ENCODE results near the gene PFKFB4.

PFKFB4 gene

GRCh38 chr3:48493203-48493501, 63.5 kb downstream of the PFKFB4 start:
- TF ChIP-seq ZNF121 (tag by site-specific recombination; IDR thresholded peaks at IDR 0.05) = peak; percentile 87
- TF ChIP-seq ZNF580 (tag by site-specific recombination; IDR thresholded peaks at IDR 0.05) = no peak
- ChIA-PET CTCF (interaction anchor here (1.2 kb wide), 1 partner anchor 57 kb away, joined by 3 read pairs; no protein-coding TSS in a partner anchor), POLR2A (no interaction called here)
- no peaks in the 10 kb centered on the region for H3K36me3 ChIP-seq (ENCODE audit: control insufficient read depth in 2 of 2, insufficient read depth in 1 of 2, low read length in 2 of 2)
- no peak overlapping the region for H3K4me3 ChIP-seq (ENCODE audit: low read depth, low read length)
- no peak overlapping the region for H3K27ac ChIP-seq (ENCODE audit: extremely low read depth, low read depth, low read length)
- H3K4me1 ChIP-seq (ENCODE audit: control insufficient read depth, insufficient read depth, low read length) = no peaks in the 10 kb centered on the region
- no peaks in the 10 kb centered on the region for H3K9me3 ChIP-seq (ENCODE audit: control insufficient read depth, insufficient read depth, low read depth, low read length)

- no peak for TF ChIP-seq ZNF311 (tag by site-specific recombination; IDR thresholded peaks at IDR 0.05; ENCODE audit: borderline replicate concordance)
- no peak for TF ChIP-seq GLIS2 (tag by site-specific recombination; IDR thresholded peaks at IDR 0.05)
- TF ChIP-seq KLF10 (tag by site-specific recombination; IDR thresholded peaks at IDR 0.05) = no peak
- no peak for TF ChIP-seq SALL2 (tag by site-specific recombination; IDR thresholded peaks at IDR 0.05; ENCODE audit: borderline replicate concordance)
- 0 out of 2 replicates have a peak, but pooled peaks have one; percentile 36 for TF ChIP-seq PRDM6 (tag by site-specific recombination; IDR thresholded peaks at IDR 0.05)
- TF ChIP-seq YY2 (tag by site-specific recombination; IDR thresholded peaks at IDR 0.05) = no peak
- TF ChIP-seq ZBTB44 (tag by site-specific recombination; IDR thresholded peaks at IDR 0.05) = 0 out of 2 replicates have a peak, but pooled peaks have one; percentile 41
- TF ChIP-seq ZNF280D (tag by site-specific recombination; IDR thresholded peaks at IDR 0.05) = 0 out of 2 replicates have a peak, but pooled peaks have one; percentile 13
- POLR2A ChIA-PET = no interaction called here
Measured at GRCh38 chr3:48492461-48493202, 64.0 kb downstream of the PFKFB4 start.

GRCh38 chr3:48486952-48487351, 69.7 kb downstream of the PFKFB4 start:
- ChIA-PET CTCF (no interaction called here), POLR2A (no interaction called here)
- H3K9me3 ChIP-seq (ENCODE audit: control insufficient read depth, insufficient read depth, low read depth, low read length) = no peaks in the 10 kb centered on the region
- H3K4me1 ChIP-seq (ENCODE audit: control insufficient read depth, insufficient read depth, low read length) = no peaks in the 10 kb centered on the region
- H3K27ac ChIP-seq (ENCODE audit: extremely low read depth, low read depth, low read length) = no peak overlapping the region
- no peaks in the 10 kb centered on the region for H3K36me3 ChIP-seq (ENCODE audit: control insufficient read depth in 2 of 2, insufficient read depth in 1 of 2, low read length in 2 of 2)
- H3K4me3 ChIP-seq (ENCODE audit: low read depth, low read length) = no peak overlapping the region
- TF ChIP-seq ZNF239 (tag by site-specific recombination; IDR thresholded peaks at IDR 0.05) = no peak
- TF ChIP-seq HIC1 (tag by site-specific recombination; IDR thresholded peaks at IDR 0.05) = no peak
- no peak for TF ChIP-seq ZNF529 (tag by site-specific recombination; IDR thresholded peaks at IDR 0.05; ENCODE audit: insufficient replicate concordance)
- TF ChIP-seq ZNF404 (tag by site-specific recombination; IDR thresholded peaks at IDR 0.05) = no peak
- peak; percentile 51; the same call in 1 of the 2 replicates for TF ChIP-seq EGR2 (tag by site-specific recombination; IDR thresholded peaks at IDR 0.05; ENCODE audit: low read depth)
- no peak for TF ChIP-seq ZNF394 (tag by site-specific recombination; IDR thresholded peaks at IDR 0.05; ENCODE audit: borderline replicate concordance)
- no peak for TF ChIP-seq ZBTB7A (tag by site-specific recombination; IDR thresholded peaks at IDR 0.05; ENCODE audit: low read depth)
- TF ChIP-seq ZFHX2 (tag by site-specific recombination; conservative IDR thresholded peaks at IDR 0.05) = peak; percentile 41
- no peak for TF ChIP-seq ZBTB44 (tag by site-specific recombination; IDR thresholded peaks at IDR 0.05)

More at GRCh38 chr3:48492461-48493202, 64.0 kb downstream of the PFKFB4 start:
- no peak overlapping the region for H3K4me3 ChIP-seq (ENCODE audit: low read depth, low read length)
- H3K27ac ChIP-seq (ENCODE audit: extremely low read depth, low read depth, low read length) = no peak overlapping the region
- no peaks in the 10 kb centered on the region for H3K36me3 ChIP-seq (ENCODE audit: control insufficient read depth in 2 of 2, insufficient read depth in 1 of 2, low read length in 2 of 2)
- CTCF ChIA-PET = no interaction called here
- H3K4me1 ChIP-seq (ENCODE audit: control insufficient read depth, insufficient read depth, low read length) = no peaks in the 10 kb centered on the region
- H3K9me3 ChIP-seq (ENCODE audit: control insufficient read depth, insufficient read depth, low read depth, low read length) = no peaks in the 10 kb centered on the region
